Subcutaneous adipose tissue (tissue), 4 donors: Measurements from ENCODE around the gene WDFY3. TPM values are rescaled to one million over a fixed set of nuclear protein-coding genes. Genes with fewer than 3 reads are reported as not detected.

Experiments used
- CTCF ChIP-seq: fragments of 450-650 bp; IDR thresholded peaks from one replicate; pipeline ENCODE4 v1.5.1; 2016; ENCODE audit warnings: low read depth, mild to moderate bottlenecking, control low read depth, antibody characterized with exemption, moderate library complexity
- total RNA-seq, 4 donors: library from RNA; depleted of rRNA; stranded (reverse); fragments of >200 nt; gene quantifications; one replicate each; pipeline ENCODE4 v1.1.0, GENCODE V29; 2016

Gene WDFY3
- total RNA-seq, 4 donors from 2014 or later = 80.3 to 167 (median 146) TPM

- TF ChIP-seq CTCF = no peak
Observed at GRCh38 chr4:84908876-84909275, 57.6 kb downstream of the WDFY3 start.

- TF ChIP-seq CTCF = no peak
Observed at GRCh38 chr4:84907145-84907544, 59.3 kb downstream of the WDFY3 start.

- no peak for TF ChIP-seq CTCF
Observed at GRCh38 chr4:84905646-84906045, 60.8 kb downstream of the WDFY3 start.

GRCh38 chr4:84901740-84902281 lies 64.7 kb downstream of the WDFY3 start:
- no peak for TF ChIP-seq CTCF

- no peak for TF ChIP-seq CTCF
Observed at GRCh38 chr4:84901173-84901572, 65.3 kb downstream of the WDFY3 start.

- no peak for TF ChIP-seq CTCF
Observed at GRCh38 chr4:84899616-84900015, 66.9 kb downstream of the WDFY3 start.

GRCh38 chr4:84897516-84897915 lies 69.0 kb downstream of the WDFY3 start:
- TF ChIP-seq CTCF = no peak
